Upper lobe of left lung (tissue), 6 donors: ENCODE data around the gene FAM149A. TPM values are rescaled to one million over a fixed set of nuclear protein-coding genes. Genes with fewer than 3 reads are reported as not detected.

ENCODE experiments used
- ATAC-seq, 2 donors: fragments of 200-7000 bp; cut with Tn5 transposase; one replicate each; pipeline ENCODE4 v1.9.1; 2022; ENCODE audit warnings: mild to moderate bottlenecking in 2 of 2, moderate library complexity in 2 of 2; ENCODE audit not compliant: low FRiP score in 2 of 2
- DNase-seq, 2 donors: peaks; one replicate each; pipeline ENCODE4 v3.0.0-alpha.2; 2019 to 2020
- H3K27ac ChIP-seq, 4 donors: fragments of 200-600 bp; sonication (generic); one replicate each; pipeline ENCODE4 v1.5.1; 2016 to 2019
- H3K27me3 ChIP-seq, 4 donors: fragments of 200-600 bp; sonication (generic); one replicate each; pipeline ENCODE4 v1.5.1; 2017 to 2019
- H3K36me3 ChIP-seq, 4 donors: fragments of 200-600 bp; sonication (generic); one replicate each; pipeline ENCODE4 v1.5.1; 2016 to 2019
- H3K4me1 ChIP-seq, 4 donors: fragments of 200-600 bp; sonication (generic); one replicate each; pipeline ENCODE4 v1.5.1; 2018 to 2019
- H3K4me3 ChIP-seq, 4 donors: fragments of 200-600 bp; sonication (generic); one replicate each; pipeline ENCODE4 v1.5.1; 2017 to 2019; ENCODE audit warnings: mild to moderate bottlenecking in 2 of 4, moderate library complexity in 1 of 4
- H3K9me3 ChIP-seq, 4 donors: fragments of 200-600 bp; sonication (generic); one replicate each; pipeline ENCODE4 v1.5.1; 2018 to 2019
- EP300 ChIP-seq, 4 donors: sonication (generic); formaldehyde crosslinking; IDR thresholded peaks; one replicate each; pipeline ENCODE4 v1.5.1; 2017; ENCODE audit warnings: antibody characterized with exemption in 4 of 4, control low read depth in 2 of 4
- POLR2A ChIP-seq, 4 donors: fragments of 450-650 bp; IDR thresholded peaks; one replicate each; pipeline ENCODE4 v1.5.1; 2016 to 2017; ENCODE audit warnings: antibody characterized with exemption in 4 of 4, mild to moderate bottlenecking in 2 of 4
- POLR2AphosphoS5 ChIP-seq, 2 donors: sonication (generic); formaldehyde crosslinking; IDR thresholded peaks; one replicate each; pipeline ENCODE4 v1.5.1; 2017; ENCODE audit warnings: antibody characterized with exemption in 2 of 2
- WGBS, 2 donors: methylation state at CpG; one replicate each; pipeline ENCODE4 v1.1.5; 2017 to 2018; 5-methylcytosine and 5-hydroxymethylcytosine counted together
- total RNA-seq, 6 donors: library from RNA; depleted of rRNA in 4 of 6; stranded (reverse); fragments of >200 nt in 4 of 6; gene quantifications; one replicate each; pipeline versions ENCODE4 v1.1.0 to v1.2.1, GENCODE V29; 2016 to 2021
- TF ChIP-seq, protein P1 (sequence below), 6 experiments: fragments of 450-650 bp in 4 of 6; fragments of 200-600 bp in 2 of 6; sonication (generic) in 2 of 6; IDR thresholded peaks; one replicate each; pipeline ENCODE4 v1.5.1; 2016 to 2019; ENCODE audit warnings: antibody characterized with exemption in 6 of 6
- donor health status: DM: no; HTN: no; CAD: no; lungs with moderate emphysema.
- donor health status: DM: no; HTN: yes; CAD: no; lungs with severe emphysema.

The FAM149A gene
- total RNA-seq, 6 donors from 2014 or later = 11.0 to 43.5 (median 19.2) TPM

DNA sequence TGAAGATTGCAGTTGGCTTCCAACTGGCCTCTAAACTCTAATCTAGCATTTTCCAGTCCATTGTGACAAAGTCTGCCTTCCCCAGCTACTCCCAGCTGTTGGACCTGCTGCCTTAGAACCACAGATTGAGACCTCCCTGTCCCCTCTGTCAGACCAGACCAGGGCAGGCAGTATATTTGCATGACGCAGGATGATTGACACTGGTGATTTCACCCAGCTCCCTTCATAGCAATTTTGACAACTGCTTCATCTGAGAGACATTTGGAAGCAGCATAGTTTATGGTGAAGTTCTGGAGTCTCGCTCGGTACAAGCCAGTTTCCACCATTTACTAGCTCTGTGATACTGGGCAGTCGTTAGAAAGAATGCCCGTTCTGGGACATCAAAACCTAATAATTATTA is 89.3 kb downstream of the FAM149A start:
- no peaks in the 10 kb centered on the region for H3K9me3 ChIP-seq
- H3K4me3 ChIP-seq = no peak overlapping the region
- peaks cover 8 to 27% (median 21%) of the 10 kb centered on the region in 4 donors for H3K4me1 ChIP-seq
- peaks cover 0 to 13% (median 3%) of the 10 kb centered on the region in 4 donors for H3K36me3 ChIP-seq
- WGBS, 2 donors = 94 to 98% methylated on average over 5 of the region's 5 CpGs
- H3K27me3 ChIP-seq = no peaks in the 10 kb centered on the region
- peak overlapping the region in 1 of 4 donors; percentile 32 for H3K27ac ChIP-seq
- DNase-seq = no peak
- no peak for TF ChIP-seq POLR2A (IDR thresholded peaks at IDR 0.05)
- no peak for TF ChIP-seq POLR2AphosphoS5 (IDR thresholded peaks at IDR 0.05)
- no peak for TF ChIP-seq EP300 (IDR thresholded peaks at IDR 0.05)
- TF ChIP-seq, protein P1, sequence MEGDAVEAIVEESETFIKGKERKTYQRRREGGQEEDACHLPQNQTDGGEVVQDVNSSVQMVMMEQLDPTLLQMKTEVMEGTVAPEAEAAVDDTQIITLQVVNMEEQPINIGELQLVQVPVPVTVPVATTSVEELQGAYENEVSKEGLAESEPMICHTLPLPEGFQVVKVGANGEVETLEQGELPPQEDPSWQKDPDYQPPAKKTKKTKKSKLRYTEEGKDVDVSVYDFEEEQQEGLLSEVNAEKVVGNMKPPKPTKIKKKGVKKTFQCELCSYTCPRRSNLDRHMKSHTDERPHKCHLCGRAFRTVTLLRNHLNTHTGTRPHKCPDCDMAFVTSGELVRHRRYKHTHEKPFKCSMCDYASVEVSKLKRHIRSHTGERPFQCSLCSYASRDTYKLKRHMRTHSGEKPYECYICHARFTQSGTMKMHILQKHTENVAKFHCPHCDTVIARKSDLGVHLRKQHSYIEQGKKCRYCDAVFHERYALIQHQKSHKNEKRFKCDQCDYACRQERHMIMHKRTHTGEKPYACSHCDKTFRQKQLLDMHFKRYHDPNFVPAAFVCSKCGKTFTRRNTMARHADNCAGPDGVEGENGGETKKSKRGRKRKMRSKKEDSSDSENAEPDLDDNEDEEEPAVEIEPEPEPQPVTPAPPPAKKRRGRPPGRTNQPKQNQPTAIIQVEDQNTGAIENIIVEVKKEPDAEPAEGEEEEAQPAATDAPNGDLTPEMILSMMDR (IDR thresholded peaks at IDR 0.05) = no peak
- ATAC-seq = no peak

DNA sequence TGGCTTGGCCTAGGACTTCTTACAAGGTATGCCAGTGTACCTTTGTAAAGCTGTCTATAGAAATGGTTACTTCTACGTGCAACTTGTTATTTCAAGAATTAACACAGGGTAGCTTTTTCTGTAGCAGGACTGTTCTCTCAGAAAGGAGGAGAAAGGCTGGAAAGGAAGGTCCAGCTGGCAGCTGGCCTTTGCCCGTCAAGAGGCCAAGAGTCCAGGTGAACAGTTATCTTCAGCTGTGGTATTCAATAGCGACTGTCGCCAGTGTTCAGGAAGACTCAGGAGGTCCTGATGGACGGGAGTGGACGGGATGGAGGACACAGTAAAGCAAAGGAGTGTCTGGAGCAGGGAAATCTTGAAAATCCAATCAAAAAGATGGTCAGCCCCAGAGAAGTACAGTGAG is 91.6 kb downstream of the FAM149A start:
- Histone ChIP-seq H3K27me3 (no peaks in the 10 kb centered on the region), H3K4me1 (peaks cover 8 to 18% (median 10%) of the 10 kb centered on the region in 4 donors), H3K9me3 (no peaks in the 10 kb centered on the region), H3K27ac (no peak overlapping the region), H3K36me3 (peaks cover 0 to 13% (median 3%) of the 10 kb centered on the region in 4 donors), H3K4me3 (no peak overlapping the region)
- no peak for DNase-seq
- 96 to 97% methylated on average over 6 of the region's 6 CpGs for WGBS, 2 donors
- ATAC-seq = no peak
- no peak for TF ChIP-seq POLR2AphosphoS5 (IDR thresholded peaks at IDR 0.05)
- TF ChIP-seq POLR2A (IDR thresholded peaks at IDR 0.05) = no peak

DNA sequence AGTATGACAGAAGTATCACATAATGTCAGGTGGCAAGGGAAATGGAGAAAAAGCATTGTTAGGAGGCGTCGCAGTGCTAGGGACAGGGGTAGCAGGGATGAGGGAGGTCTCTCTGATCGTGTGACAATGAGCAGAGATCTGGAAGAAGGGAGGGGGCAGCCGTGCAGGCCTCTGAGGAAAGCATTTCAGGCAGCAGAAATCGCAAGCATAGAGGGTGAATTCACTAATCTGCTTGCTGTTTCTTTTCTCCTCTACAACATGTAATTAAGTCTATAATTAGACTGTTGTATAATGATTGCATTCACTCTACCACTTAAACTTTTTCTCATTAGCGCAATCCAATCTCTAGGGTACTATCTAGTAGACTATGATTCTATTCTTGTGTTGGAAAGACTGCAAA is 96.0 kb downstream of the FAM149A start:
- Histone ChIP-seq H3K36me3 (peaks cover 0 to 7% (median 3%) of the 10 kb centered on the region in 4 donors), H3K27ac (no peak overlapping the region), H3K4me1 (peaks cover 4 to 9% (median 7%) of the 10 kb centered on the region in 4 donors), H3K9me3 (no peaks in the 10 kb centered on the region), H3K4me3 (no peak overlapping the region), H3K27me3 (no peaks in the 10 kb centered on the region)
- no peak for TF ChIP-seq POLR2AphosphoS5 (IDR thresholded peaks at IDR 0.05)
- DNase-seq (no peak), ATAC-seq (no peak)
- 90 to 95% methylated on average over 6 of the region's 6 CpGs for WGBS, 2 donors

DNA sequence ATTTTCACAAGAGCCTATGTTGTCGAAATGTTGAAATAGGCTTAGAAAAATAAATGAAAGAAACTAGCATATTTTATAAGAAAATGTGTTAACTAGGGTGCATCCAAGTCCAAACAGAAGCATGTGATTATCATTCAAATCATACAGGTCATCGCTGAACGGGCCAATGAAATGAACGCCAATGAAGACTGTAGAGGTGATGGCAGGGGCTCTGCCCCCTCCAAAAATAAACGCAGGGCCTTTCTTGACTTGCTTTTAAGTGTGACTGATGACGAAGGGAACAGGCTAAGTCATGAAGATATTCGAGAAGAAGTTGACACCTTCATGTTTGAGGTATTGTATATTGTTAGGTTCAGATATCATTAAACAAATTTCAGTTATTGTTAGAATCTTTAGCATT is 96.5 kb downstream of the FAM149A start:
- no peak for TF ChIP-seq EP300 (IDR thresholded peaks at IDR 0.05)
- TF ChIP-seq POLR2A (IDR thresholded peaks at IDR 0.05) = no peak
- TF ChIP-seq, protein P1 (IDR thresholded peaks at IDR 0.05) = no peak
- no peak for TF ChIP-seq POLR2AphosphoS5 (IDR thresholded peaks at IDR 0.05)
- H3K4me3 ChIP-seq = no peak overlapping the region
- ATAC-seq (no peak), DNase-seq (no peak)
- WGBS, 2 donors = 87 to 88% methylated on average over 7 of the region's 7 CpGs
- H3K9me3 ChIP-seq = no peaks in the 10 kb centered on the region
- H3K36me3 ChIP-seq = peaks cover 0 to 4% (median 3%) of the 10 kb centered on the region in 4 donors
- H3K27ac ChIP-seq = no peak overlapping the region
- peaks cover 4 to 9% (median 7%) of the 10 kb centered on the region in 4 donors for H3K4me1 ChIP-seq
- H3K27me3 ChIP-seq = no peaks in the 10 kb centered on the region

DNA sequence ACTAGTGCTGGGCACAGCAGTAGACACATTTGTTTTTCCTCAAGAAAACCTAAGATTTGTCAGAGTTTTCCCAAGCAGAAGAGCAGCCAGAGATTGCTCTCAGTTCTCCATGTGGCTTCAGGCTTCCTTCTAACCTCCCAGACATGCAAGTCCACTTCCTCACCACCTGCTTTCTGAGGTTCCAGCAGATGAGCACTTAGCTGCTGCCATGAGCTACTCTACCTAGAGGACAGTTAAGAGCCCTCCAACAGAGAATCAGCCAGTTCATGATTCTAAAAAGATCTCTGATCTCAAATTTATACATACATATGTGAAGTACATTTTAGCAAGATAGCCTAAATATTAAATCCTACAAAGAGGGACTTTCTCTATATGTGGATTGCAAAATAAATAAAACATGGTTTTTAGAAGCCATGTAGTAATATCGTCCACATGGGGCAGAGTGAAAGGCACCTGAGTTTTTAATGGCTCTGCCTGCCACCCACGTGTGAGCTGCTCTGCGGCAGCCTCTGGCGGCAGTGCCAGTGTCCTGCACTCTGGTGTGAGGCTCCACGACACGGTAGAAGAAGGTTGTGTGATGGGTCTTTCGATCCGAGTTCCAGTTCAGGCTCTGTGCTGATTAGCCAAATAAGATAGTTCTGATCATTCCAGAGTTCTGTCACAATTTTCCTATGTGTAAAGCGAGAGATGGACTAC is 97.2 kb downstream of the FAM149A start:
- peaks cover 4 to 9% (median 7%) of the 10 kb centered on the region in 4 donors for H3K4me1 ChIP-seq
- H3K9me3 ChIP-seq = no peaks in the 10 kb centered on the region
- DNase-seq = peak; percentile 26 to 71
- ATAC-seq = peak; percentile 72 to 76
- TF ChIP-seq POLR2A (IDR thresholded peaks at IDR 0.05) = no peak
- TF ChIP-seq, protein P1 (IDR thresholded peaks at IDR 0.05) = peak; percentile 29 to 73 (median 60)
- peaks cover 0 to 4% (median 0%) of the 10 kb centered on the region in 4 donors for H3K36me3 ChIP-seq
- 55 to 69% methylated on average over 9 of the region's 9 CpGs for WGBS, 2 donors
- H3K27ac ChIP-seq = no peak overlapping the region
- no peak overlapping the region for H3K4me3 ChIP-seq
- no peaks in the 10 kb centered on the region for H3K27me3 ChIP-seq
